K562 (cell line): ENCODE data around the gene ZNF48. TPM values are rescaled to one million over a fixed set of nuclear protein-coding genes. Genes with fewer than 3 reads are reported as not detected.

Source experiments
- FOXK1 ChIP-seq: sonication (generic); formaldehyde crosslinking; IDR thresholded peaks from 2 replicates; pipeline ENCODE4 v1.8.0; 2022; ENCODE audit warnings: missing genetic modification reagents, mild to moderate bottlenecking, borderline replicate concordance
- GABPB2 ChIP-seq: fragments of 250-450 bp; sonication (Bioruptor Pico); conservative IDR thresholded peaks from 2 replicates; pipeline ENCODE4 v1.5.1; 2021; ENCODE audit warnings: mild to moderate bottlenecking
- HDAC8 ChIP-seq: fragments of 450-650 bp; IDR thresholded peaks from 2 replicates; pipeline ENCODE4 v1.6.1; 2016; ENCODE audit warnings: mild to moderate bottlenecking, missing genetic modification characterization, moderate library complexity, missing compliant biosample characterization
- HMG20A ChIP-seq: fragments of 450-650 bp; formaldehyde crosslinking; conservative IDR thresholded peaks from 2 replicates; pipeline ENCODE4 v1.4.0; 2020; ENCODE audit warnings: mild to moderate bottlenecking, mixed read lengths
- HNRNPH1 ChIP-seq: fragments of 200-400 bp; formaldehyde crosslinking; optimal IDR thresholded peaks from 2 replicates; pipeline ENCODE3; 2017; ENCODE audit warnings: low read depth, mild to moderate bottlenecking, low read length, moderate library complexity
- PHB2 ChIP-seq: fragments of 450-650 bp; IDR thresholded peaks from 2 replicates; pipeline ENCODE4 v1.6.1; 2017; ENCODE audit warnings: low read depth
- POLR2G ChIP-seq: fragments of 200-400 bp; formaldehyde crosslinking; IDR thresholded peaks from 2 replicates; pipeline ENCODE4 v1.6.1; 2017; ENCODE audit warnings: low read depth, mild to moderate bottlenecking, antibody characterized with exemption, low read length, moderate library complexity
- PRMT5 ChIP-seq: sonication (generic); formaldehyde crosslinking; IDR thresholded peaks from 2 replicates; pipeline ENCODE4 v1.5.0; 2020; ENCODE audit warnings: missing genetic modification reagents
- PTTG1 ChIP-seq: fragments of 450-650 bp; IDR thresholded peaks from 2 replicates; pipeline ENCODE4 v1.6.1; 2016; ENCODE audit warnings: low read depth, mild to moderate bottlenecking, missing genetic modification characterization, missing compliant biosample characterization
- TSHZ1 ChIP-seq: fragments of 250-450 bp; sonication (Bioruptor Pico); IDR thresholded peaks from 2 replicates; pipeline ENCODE4 v1.4.0; 2020; ENCODE audit warnings: mild to moderate bottlenecking, moderate library complexity
- ZKSCAN1 ChIP-seq: fragments of 150-350 bp; IDR thresholded peaks from 2 replicates; pipeline ENCODE4 v1.6.1; 2016; ENCODE audit warnings: low read depth, low read length
- ZNF121 ChIP-seq: sonication (generic); formaldehyde crosslinking; conservative IDR thresholded peaks from 2 replicates; pipeline ENCODE4 v1.8.0; 2022; ENCODE audit warnings: missing genetic modification reagents
- ZNF184 ChIP-seq: sonication (generic); formaldehyde crosslinking; IDR thresholded peaks from 2 replicates; pipeline ENCODE4 v1.5.0; 2020; ENCODE audit warnings: missing genetic modification reagents
- ZNF224 ChIP-seq: sonication (generic); formaldehyde crosslinking; IDR thresholded peaks from 2 replicates; pipeline ENCODE4 v1.8.0; 2022; ENCODE audit warnings: mild to moderate bottlenecking, missing genetic modification reagents
- ZNF23 ChIP-seq: fragments of 250-450 bp; sonication (Bioruptor Pico); IDR thresholded peaks from 2 replicates; pipeline ENCODE4 v1.4.0; 2020; ENCODE audit warnings: mild to moderate bottlenecking
- ZNF253 ChIP-seq: fragments of 250-450 bp; sonication (Bioruptor Pico); conservative IDR thresholded peaks from 2 replicates; pipeline ENCODE4 v1.6.1; 2021; ENCODE audit warnings: mild to moderate bottlenecking
- ZNF280A ChIP-seq: fragments of 450-650 bp; IDR thresholded peaks from 2 replicates; pipeline ENCODE4 v1.6.1; 2018; ENCODE audit warnings: mild to moderate bottlenecking, low read depth; ENCODE audit not compliant: partially characterized antibody
- ZNF551 ChIP-seq: fragments of 250-450 bp; sonication (Bioruptor Pico); IDR thresholded peaks from 2 replicates; pipeline ENCODE4 v1.5.0; 2021; ENCODE audit warnings: mild to moderate bottlenecking, moderate library complexity
- ZNF586 ChIP-seq: fragments of 450-650 bp; formaldehyde crosslinking; conservative IDR thresholded peaks from 2 replicates; pipeline ENCODE4 v1.4.0; 2020; ENCODE audit warnings: mild to moderate bottlenecking, moderate library complexity
- ZNF766 ChIP-seq: fragments of 200-800 bp; sonication (Bioruptor generic); conservative IDR thresholded peaks from 2 replicates; pipeline ENCODE4 v1.6.1; 2016; ENCODE audit warnings: missing genetic modification characterization, missing compliant biosample characterization
- polyA plus RNA-seq, 8 experiments: library from polyadenylated mRNA; depleted of rRNA in 4 of 8; stranded (reverse) in 5 of 8; unstranded in 3 of 8; fragments of >200 nt; fragmentation: Nextera tagmentation in 2 of 8; fragmentation: Illumina TruSeq in 1 of 8; extraction: Ambion mirVana in 2 of 8; extraction: Trizol in 1 of 8; gene quantifications; 2 replicates each; pipeline versions ENCODE4 v1.2.1 to v1.2.3, GENCODE V29; 2011 to 2014; ENCODE audit warnings: inconsistent platforms in 1 of 8, missing spikeins in 1 of 8
- total RNA-seq, 7 experiments: library from RNA; depleted of rRNA in 6 of 7; stranded (reverse); fragments of >200 nt in 6 of 7; fragmentation: Illumina TruSeq in 2 of 7; extraction: Trizol in 2 of 7; gene quantifications; 2 replicates each; pipeline versions ENCODE4 v1.2.1 to v1.2.3, GENCODE V29; 2011 to 2021; ENCODE audit warnings: low replicate concordance in 1 of 7

The ZNF48 gene
- total and polyA plus RNA-seq, 9 of the 15 experiments (the other 6 are each of a cell fraction or from before 2014, with no cell fraction given) = 0.38 to 11.6 (median 4.7) TPM

- TF ChIP-seq TSHZ1 (no peak), HMG20A (CRISPR knock-in tag) (no peak), ZNF121 (CRISPR knock-in tag) (no peak), ZNF551 (no peak), PHB2 (no peak), FOXK1 (no peak), HNRNPH1 (no peak), ZNF23 (no peak), ZKSCAN1 (no peak), ZNF253 (no peak), HDAC8 (tag) (0 out of 2 replicates have a peak, but pooled peaks have one; percentile 28), POLR2G (peak; percentile 88), ZNF280A (no peak), ZNF766 (no peak), ZNF224 (no peak), PRMT5 (no peak), PTTG1 (no peak), ZNF586 (CRISPR knock-in tag) (no peak), ZNF184 (CRISPR knock-in tag) (no peak), GABPB2 (CRISPR knock-in tag) (no peak)
Observed at GRCh38 chr16:30407102-30407803, 12.0 kb downstream of the ZNF48 start, which contains the start of gene ZNF771 (continued).
